D341Med (cell line): ENCODE results near the gene MMS19.

Experiments
- DNase-seq: peaks from one replicate; pipeline ENCODE4 v3.0.0; 2012; ENCODE audit warnings: low spot score

The MMS19 gene

DNA sequence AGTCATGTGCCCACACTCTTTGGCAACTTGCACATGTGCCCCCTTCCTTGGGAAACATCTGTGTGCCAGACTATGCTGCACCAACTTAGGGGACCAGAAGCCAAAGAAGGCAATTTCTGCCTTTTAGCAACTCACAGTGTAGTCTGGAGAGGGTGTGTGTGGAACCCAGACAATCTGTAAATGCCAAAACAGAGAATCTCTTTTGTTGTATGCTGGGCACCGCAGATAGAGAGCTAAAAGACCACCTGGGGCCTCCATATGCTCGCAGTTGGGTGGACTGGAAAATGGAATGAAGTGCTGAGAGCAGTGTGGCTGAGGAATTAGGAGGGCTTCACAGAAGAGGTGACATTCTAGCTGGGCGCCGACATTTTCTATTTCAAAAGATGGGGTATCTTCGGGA, 26.9 kb upstream of the MMS19 start:
- DNase-seq, result no peak

DNA sequence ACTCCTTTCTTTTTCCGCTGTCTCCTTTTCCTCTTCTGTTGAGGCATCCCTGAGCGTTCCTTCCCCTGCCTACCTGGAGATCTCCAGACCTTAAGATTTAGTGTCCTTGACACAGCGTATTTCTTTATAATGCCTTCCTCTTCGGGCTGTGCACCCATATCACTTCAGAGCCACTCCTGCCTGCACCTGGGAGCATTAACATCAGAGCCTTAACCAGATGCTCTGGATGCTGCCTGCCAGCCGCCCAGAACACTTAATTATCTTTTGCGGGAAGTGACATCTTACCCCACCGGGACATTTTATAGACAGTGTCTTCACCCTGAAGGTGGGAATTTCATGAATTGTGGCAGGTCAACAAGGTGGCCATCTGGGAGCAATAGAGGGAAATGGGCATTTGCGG, 24.7 kb upstream of the MMS19 start:
- no peak for DNase-seq

DNA sequence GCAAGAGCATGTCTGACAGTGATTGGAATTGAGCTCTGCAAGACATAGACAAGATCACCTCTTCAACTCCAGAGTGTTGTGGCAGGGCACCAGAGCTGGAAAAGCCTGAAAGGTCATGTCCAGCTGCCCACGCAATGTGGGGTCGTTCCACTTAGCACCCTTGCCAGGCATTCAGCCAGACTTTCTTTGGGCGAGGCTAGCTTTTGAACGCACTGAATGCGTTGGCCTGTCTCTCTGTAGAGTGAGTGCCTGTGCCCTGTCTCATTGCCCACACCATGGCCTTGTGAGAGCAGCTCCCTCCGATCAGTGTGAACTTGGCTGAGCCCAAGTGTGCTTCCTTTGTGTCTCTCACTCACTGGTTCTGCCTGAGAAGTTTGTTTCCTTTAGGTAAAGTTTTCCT, 23.8 kb upstream of the MMS19 start:
- no peak for DNase-seq

DNA sequence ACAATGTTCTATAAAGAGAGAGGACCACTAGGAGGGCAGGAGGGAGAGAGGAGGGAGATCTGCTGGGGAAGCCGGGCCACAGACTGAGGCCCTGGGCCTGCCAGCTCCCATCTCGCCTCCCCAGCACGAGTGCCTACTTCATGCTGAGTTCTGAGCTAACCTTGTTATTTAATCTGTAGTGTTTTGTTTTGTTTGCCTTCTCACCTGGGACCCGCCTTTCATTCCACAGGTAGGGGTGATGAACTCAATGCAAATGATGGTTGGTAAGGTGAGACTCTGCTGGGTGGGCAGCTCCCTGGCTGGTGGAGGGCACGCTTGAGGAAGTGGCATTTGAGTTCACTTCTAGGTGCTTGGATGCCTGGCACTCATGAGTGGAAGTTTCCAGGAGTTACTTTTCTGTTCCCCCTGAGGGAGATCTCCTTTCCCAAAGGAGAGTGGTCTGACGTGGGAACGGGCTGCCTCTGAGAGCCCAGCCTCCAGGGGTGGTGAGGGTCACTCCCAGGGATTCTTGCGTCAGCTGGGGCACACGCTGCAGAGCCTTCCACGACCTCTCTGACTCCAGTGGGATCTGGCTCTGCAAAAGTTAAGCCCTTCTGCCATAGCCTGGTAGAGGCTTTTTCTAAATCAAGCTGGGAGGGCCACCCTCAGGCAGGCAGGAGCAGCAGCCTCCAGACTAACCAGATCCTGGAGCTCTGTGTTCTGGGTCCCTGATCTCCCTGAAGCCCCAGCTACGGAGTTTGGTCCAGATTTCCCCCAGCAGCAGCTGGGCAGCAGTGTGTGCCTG, 22.9 kb upstream of the MMS19 start:
- no peak for DNase-seq

DNA sequence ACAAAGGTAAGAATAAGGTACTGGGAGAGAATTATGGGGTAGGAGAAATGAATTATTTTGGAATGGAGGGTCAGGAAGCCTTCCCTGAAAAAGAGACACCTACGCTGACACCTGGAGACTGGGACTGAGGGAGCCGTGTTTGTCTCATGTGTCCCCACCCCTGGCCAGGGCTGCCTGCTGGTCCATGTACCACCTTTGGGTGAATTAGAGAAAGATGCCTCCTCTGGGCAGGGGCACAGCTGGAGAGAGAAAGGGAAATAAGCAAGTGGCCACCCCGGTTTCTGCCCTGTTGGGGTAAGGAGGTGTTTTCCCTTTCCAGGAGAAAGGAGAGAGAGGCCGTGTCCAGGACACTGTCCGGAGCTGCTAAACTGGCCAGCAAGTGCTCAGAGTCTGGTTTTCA, 22.3 kb upstream of the MMS19 start:
- no peak for DNase-seq

DNA sequence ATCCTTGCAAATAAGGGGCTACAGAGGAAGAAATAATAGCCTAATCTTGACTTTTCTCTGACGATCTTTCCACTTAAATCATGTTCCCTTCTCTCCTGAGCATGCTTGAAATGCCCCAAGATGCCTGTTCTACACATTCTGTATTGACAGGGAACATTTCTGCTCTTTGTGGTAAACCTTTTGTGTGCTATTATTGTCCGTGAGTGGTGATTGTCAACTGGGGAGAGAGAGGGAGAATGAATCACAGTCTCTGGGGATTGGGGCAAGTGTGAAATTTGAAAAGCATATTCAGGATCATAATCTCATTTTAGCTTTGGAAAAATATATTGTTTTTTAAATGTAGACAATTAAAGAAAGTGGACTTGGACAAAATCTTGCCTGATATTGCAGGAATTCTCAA, 21.1 kb upstream of the MMS19 start:
- no peak for DNase-seq

DNA sequence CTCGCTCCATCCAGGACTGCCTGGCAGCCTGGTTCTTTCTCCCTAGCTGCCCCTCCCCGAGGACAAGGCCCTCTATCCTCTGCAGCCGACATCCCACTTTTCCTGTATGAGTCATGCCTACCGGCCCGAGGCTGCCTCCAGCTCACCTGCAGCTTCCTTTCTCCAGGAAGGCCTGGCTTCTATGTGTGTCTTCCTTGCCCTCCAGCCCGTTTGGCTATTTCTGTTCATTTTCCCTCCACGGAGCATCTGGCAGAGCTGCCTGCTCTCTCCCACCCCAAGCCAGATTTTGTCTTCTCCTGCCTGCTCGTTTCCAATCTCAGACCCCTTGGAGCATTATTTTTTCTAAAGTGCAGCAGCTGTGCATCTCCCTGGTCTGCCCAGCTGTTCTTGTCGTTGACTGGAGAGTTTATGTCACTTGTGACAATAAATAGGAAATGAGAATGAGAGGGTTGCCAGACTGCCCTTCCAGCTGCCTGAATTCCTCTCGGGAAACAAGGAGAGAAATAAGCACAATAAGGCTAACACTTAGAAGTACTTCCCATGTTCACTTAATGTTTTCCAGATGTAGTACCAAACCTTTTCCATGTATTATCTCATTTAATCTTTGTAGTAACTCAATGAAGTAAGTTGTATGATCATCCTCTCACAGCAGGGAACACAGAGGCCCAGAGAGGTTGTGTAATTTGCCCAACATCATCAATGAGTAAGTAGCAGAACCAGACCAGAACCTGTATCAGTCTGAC, 20.2 kb upstream of the MMS19 start:
- DNase-seq, result no peak

DNA sequence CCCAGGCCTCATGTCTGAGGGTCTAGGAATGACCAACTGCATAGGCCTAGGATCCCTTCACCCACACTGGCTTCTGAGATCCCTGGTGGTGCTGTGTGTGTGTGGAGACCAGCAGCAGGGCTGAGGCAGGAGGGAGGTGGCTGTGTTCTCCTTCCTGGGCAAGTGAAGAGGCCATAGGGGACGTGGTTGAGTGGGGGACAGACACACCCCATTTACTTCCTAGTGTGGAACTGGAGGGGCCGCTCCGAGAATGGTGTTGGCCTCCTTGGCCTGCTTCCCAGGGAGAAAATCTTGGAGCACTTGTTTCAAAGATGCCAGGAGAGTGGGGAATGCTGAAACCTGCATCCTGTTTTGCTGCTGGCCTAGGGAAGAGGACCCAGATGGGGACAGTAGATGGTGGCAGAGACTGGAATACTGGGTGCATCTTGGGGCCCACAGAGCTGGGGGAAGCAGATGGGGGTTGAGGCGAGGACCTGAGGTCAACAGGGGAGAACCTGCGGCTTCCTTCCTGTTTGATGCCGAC, 19.6 kb upstream of the MMS19 start:
- no peak for DNase-seq

DNA sequence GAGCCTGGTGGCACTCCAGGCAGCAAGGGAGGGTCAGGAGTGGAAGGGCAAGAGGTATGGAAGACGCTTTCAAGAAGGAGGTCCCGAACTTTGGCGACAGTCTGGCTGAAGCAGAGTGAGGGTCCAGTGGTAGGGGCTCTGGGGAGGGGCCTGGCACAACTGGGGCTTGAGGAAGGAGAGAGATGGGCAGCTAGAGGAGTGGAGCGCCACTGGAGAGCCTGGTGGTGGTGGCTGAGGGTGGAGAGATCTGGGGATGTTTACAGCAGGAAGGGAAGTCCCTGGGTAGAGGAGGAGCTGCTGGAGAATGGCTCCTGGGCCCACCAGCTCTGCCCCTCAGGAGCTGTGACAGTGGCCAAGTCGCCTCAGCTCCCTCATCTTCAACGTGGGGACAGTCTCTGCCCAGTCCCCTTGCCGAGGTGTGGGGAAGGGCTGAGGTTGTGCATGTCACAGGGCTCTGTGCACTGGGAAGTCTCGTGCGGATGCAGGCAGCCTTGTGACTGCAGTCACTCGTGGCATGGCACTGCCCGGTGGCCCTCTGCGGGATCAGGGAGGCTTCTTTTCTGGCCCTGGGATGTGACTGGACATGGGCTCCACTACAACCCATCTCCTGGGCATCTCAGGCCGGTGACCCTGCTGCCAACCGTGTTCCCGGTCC, 19.0 kb upstream of the MMS19 start:
- no peak for DNase-seq

DNA sequence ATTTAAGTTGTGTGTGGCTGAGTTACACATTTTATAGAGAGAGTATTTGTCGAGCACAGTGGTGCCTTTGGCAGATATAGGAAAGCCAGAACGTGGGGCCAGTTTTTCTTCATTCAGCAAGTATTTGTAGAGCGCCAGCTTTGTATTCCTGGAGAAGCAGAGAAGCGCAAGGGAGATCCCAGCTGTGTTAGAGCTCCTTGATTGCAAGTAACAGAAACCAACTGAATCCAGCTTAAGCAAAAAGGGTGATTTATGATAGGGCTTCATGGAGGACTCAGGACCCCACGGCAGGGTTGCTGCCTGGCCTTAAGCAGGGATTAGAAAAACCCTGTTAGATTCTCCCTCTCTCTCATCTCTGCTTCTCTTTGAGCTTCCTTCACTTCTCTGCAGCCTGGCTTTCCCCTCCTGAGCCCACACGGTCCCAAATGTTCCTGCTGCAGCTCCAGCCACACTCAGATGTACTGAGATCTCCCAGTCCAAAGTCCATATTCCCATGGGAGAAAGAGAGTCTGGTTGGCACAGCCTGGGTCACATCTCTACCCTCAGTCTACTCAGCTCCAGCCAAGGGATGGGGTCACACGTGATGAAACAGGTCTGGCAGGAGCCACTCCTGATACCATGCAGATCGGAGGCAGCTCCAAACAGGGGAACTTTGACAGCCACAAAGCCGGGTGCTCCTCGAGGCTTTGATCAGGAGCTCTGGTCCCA, 17.2 kb upstream of the MMS19 start:
- no peak for DNase-seq

DNA sequence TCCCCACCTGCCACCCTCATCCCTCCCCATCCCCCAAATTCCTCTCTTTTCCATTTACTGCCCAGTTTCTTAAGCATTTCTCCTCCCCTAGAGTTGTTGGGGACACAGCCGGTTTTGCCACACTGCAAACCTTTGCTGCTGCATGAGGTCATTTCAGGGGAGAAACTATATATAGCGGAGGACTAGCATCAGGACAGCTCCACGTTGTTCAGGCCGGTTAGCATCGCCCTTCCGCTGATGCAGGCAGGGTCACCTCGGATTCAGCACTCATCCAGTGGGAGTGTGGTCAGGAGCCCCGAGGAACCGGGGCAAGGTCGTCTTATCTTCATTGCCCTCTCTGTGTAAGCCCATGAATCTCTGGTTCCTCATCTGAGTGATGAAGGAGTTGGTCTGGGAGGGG, 16.1 kb upstream of the MMS19 start:
- DNase-seq, result no peak

DNA sequence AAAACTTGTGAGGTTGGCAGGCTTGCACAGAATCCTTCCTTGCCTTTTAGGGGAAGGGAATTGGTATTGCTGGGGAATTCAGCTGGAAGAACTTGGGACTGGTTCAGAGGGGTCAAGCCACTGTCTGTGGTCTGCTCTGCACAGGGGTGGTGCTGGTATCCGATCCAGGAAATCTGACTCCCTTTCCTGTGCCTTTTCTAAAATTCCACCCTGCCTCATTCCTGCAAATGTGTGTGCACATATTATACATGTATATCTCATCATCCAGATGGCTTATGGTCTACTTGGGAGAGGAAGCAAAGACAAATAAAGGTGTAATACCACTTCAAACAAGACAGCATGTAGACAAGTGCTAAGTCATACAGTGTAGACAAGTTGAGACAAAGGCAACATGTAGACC, 14.8 kb upstream of the MMS19 start:
- DNase-seq, result no peak

DNA sequence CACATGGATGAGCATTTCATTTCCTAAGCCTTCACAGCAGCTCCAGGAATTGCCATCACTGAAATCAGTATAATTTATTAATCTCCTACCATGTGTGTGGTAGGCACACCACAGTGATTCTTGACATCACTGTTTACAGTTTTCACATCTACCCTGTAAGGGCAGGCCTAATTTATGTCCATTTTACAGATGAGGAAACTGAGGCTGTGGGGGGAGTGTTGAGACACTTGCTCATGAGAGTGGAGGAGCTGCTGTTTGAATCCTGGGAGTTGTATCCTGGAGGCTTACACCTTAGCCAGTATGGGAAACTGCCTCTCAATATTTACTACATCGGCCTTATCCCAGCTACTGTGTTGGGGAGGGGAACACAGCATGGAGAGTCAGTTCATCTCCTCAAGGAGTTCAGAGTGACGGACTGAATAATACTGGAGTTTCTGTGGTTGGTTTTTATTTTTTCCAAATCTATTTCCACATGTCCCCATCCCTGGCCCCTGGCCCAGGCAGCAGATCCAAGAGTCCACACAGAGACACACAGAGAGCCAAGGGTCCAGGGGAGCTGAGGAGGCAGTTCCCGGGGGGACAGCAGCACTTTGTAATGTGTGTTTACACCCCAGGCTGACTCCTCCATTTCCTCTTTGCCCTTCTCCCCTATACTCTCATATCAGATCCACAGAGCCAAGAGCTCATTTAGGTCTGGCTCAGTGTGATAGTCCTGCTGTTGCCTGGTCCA, 13.7 kb upstream of the MMS19 start:
- no peak for DNase-seq

DNA sequence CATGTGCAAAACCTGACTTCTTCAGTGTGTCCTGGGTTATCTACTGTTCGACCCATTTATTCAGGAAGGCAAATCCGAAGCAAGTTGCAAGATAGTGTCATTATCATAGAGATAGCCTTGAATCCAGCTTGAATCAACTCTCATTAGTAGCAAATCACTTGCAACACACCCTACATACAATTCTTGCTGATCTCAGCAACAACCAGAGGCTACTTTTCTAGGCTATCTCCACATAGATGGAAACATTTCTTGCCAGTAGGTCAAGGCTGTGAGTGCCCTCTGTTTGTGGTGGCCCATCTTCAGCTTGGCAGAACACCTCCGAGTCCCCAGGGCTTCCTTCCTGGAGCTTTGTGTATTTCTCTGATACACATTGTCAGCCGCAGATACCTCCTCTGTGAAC, 12.5 kb upstream of the MMS19 start:
- DNase-seq, result no peak

DNA sequence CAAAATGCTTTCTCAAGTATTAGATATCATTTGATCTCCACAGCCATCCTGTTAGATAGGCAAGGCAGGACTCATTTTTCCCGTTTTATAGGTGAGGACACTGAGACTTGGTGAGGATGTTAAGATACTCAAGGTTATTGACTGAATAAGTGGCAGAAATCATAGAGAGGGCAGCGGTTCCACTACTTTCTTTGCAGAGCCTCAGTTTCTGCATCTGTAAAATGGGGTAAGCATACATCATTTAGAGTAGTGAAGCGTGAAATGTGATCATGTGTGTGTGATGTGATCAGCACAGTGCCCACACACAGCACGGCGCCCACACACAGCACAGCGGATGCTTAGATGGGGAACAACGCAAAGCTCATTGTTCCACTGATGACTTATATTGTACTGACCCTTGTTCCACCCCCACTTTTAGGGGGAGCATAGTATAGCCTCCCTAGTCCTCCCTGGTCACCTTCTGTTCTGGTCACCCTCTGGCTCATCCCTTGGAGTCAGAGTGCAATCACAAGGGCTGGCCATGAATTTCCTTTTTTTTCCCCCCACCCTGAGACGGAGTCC, 11.0 kb upstream of the MMS19 start:
- DNase-seq, result no peak

DNA sequence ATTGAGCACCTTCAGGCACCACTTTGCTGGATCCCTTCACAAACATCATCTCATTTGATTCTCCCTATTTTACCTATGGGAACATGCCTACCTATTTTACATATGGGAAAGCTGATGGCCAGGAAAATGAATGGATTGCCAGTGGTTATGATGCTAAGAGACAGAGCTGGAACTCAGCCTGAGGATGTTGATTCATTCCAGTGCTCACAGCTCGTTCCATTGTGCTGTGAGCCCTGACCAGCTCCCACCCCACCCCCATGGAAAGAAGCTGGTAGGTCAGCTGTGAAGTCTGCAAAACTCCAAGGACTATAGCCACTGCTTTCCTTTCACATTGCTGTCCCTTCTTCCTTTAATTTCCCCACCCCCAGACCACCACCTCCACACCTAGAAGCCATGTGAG, 10.1 kb upstream of the MMS19 start:
- no peak for DNase-seq

DNA sequence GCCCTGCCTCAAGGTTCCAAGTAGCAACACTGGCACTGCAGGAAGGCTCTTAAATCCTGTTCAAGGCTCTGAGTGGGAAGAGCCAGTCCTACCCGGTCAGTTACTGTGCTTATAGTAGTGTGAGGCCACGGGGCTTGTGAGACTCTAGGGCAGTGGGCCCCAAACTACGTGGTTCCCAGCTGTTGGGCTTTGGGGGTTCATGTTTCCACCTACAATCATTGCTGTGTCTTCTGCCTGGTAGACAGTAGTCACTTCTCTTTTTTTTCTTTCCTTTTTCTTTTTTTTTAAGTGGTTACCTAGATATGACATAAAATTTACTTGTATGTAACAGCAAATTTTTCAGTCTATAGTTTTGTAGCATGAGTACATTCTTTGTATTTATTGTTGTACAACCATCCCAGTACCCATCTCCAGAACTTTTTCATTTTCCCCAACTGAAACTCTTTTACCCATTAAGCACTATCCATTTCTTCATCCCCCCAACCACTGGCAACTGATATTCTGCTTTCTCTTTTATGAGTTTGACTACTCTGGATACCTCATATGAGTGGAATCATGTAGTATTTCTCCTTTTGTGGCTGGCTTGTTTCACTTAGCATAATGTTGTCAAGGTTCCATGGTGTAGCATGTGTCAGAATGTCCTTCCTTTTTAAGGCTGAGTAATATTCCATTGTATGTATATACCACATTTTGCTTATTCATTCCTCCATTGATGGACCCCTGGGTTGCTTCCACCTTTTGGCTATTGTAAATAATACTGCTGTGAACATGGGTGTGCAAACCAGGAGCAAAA, 8.2 kb upstream of the MMS19 start:
- DNase-seq, result no peak

DNA sequence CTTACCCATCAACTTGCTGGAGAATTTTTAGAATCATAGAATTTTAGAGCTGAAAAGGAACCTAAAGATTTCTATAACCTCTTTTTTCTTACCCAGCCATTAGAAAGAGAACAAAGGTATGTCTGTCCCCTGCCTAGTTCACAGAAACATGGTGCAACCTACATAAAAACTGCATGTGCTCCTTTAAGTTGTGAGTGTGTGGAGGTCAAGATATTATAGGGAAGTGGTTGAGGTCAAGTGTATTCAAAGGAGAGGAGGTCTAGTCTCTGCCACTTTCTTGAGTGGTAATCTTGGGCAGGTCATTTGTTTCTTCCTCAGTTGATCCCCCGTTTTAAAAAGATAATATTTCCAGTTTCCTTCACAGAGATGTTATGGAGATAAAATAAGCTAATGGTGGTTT, 6.9 kb upstream of the MMS19 start:
- DNase-seq, result no peak

DNA sequence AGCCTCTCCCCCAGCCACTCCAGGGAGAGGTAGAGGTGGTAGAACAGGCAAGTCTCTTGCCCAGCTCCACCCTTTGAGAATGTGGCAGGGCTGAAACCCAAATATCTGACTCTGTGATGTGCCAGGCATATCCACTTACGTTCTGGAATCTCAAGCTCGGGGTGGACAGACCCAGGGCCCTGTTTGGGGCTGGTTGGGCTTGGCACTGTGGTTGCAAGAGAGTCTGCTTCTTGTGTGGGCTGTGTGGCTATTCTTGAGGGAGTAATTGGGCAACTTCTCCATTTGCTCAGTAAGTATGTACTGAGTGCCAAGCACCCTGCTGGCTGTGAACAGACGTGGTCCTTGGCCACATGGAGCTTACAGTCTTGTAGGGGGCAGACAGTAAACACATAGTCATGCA, 5.2 kb upstream of the MMS19 start:
- no peak for DNase-seq

DNA sequence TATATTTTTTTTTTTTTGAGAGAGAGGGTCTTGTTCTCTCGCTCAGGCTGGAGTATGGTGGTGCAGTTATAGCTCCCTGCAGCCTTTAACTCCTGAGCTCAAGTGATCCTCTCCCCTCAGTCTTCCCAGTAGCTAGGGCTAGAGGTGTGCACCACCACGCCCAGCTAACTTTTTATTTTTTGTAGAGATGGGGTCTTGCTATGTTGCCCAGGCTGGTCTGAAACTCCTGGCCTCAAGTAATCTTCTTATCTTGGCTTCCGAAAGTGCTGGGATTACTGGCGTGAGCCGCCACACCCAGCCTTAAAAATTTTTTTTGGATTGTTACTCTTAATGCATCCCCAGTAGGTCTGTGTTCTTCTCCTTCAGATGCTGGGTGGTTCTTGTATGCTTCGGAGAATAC, 4.7 kb upstream of the MMS19 start:
- DNase-seq, result no peak

DNA sequence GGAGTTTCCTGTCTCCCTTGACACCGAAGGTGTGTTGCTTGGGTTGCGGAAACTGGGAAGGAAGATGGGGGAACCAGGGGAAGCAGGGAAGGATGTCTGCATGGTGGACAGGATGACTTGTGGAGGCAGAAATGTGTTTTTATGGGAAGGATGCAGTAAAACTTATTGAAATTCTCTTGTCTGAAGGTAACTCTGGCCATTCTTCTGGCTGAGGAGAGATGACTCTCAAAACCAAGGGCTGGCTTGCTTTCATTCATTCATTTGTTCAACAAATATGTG, 2.0 kb upstream of the MMS19 start:
- no peak for DNase-seq
